Measurements from ENCODE around the gene TPCN1.

- TF ChIP-seq EZH2phosphoT487 (IDR thresholded peaks at IDR 0.05; ENCODE audit: borderline replicate concordance, low read length) (no peak), CTCF (conservative IDR thresholded peaks at IDR 0.05; ENCODE audit: low read depth, low read length) (no peak), EZH2 (IDR thresholded peaks at IDR 0.05; ENCODE audit: low read length, unreplicated experiment) (no peak)
These were observed 3.7 kb downstream of the TPCN1 start for GRCh38 chr12:113224955-113225354.

Data from PC-3 (cell line).